ENCODE data around the gene BAZ2B. TPM values are rescaled to one million over a fixed set of nuclear protein-coding genes. Genes with fewer than 3 reads are reported as not detected.

Gene BAZ2B
- polyA plus RNA-seq, 1 donor from 2014 or later: 150 TPM

GRCh38 chr2:159449504-159450124, 166.7 kb downstream of the BAZ2B start:
- H4K20me1 ChIP-seq (ENCODE audit: insufficient read depth): no peaks in the 10 kb centered on the region
- H3K4me2 ChIP-seq (ENCODE audit: low read length): no peak overlapping the region
- no peak overlapping the region for H3K4me3 ChIP-seq (ENCODE audit: low read length)
- H3K9ac ChIP-seq (ENCODE audit: low read length): no peak overlapping the region
- no peak overlapping the region for H2AFZ ChIP-seq (ENCODE audit: low read depth, low read length)
- H3K79me2 ChIP-seq (replicated peaks; ENCODE audit: insufficient read depth, low read length): no peaks in the 10 kb centered on the region
- no peaks in the 10 kb centered on the region for H3K9me3 ChIP-seq (ENCODE audit: low read length)
- no peak for TF ChIP-seq REST (IDR thresholded peaks at IDR 0.05; ENCODE audit: borderline replicate concordance)
- TF ChIP-seq POLR2AphosphoS5 (IDR thresholded peaks at IDR 0.05): no peak
- TF ChIP-seq EP300 (conservative IDR thresholded peaks at IDR 0.05; ENCODE audit: poor library complexity, severe bottlenecking): no peak
- TF ChIP-seq RAD21 (conservative IDR thresholded peaks at IDR 0.05): no peak
- TF ChIP-seq TAF1 (IDR thresholded peaks at IDR 0.05; ENCODE audit: low read depth): no peak
- TF ChIP-seq MXI1 (conservative IDR thresholded peaks at IDR 0.05; ENCODE audit: poor library complexity, severe bottlenecking): no peak
- TF ChIP-seq, protein P1, sequence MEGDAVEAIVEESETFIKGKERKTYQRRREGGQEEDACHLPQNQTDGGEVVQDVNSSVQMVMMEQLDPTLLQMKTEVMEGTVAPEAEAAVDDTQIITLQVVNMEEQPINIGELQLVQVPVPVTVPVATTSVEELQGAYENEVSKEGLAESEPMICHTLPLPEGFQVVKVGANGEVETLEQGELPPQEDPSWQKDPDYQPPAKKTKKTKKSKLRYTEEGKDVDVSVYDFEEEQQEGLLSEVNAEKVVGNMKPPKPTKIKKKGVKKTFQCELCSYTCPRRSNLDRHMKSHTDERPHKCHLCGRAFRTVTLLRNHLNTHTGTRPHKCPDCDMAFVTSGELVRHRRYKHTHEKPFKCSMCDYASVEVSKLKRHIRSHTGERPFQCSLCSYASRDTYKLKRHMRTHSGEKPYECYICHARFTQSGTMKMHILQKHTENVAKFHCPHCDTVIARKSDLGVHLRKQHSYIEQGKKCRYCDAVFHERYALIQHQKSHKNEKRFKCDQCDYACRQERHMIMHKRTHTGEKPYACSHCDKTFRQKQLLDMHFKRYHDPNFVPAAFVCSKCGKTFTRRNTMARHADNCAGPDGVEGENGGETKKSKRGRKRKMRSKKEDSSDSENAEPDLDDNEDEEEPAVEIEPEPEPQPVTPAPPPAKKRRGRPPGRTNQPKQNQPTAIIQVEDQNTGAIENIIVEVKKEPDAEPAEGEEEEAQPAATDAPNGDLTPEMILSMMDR (IDR thresholded peaks at IDR 0.05; ENCODE audit: poor library complexity, severe bottlenecking): no peak
- TF ChIP-seq EZH2 (IDR thresholded peaks at IDR 0.05; ENCODE audit: borderline replicate concordance, insufficient read depth, low read length, poor library complexity, severe bottlenecking): no peak
- no peak for TF ChIP-seq SMC3 (conservative IDR thresholded peaks at IDR 0.05; ENCODE audit: poor library complexity)
- H3K27ac ChIP-seq (ENCODE audit: low read length): no peak overlapping the region
- H3K27me3 ChIP-seq (ENCODE audit: insufficient read depth, low read depth, low read length): no peaks in the 10 kb centered on the region
- peaks cover 11% of the 10 kb centered on the region for H3K36me3 ChIP-seq (ENCODE audit: insufficient read depth, low read length)
- no peaks in the 10 kb centered on the region for H3K9me2 ChIP-seq (ENCODE audit: insufficient read depth, low read length)
- no peaks in the 10 kb centered on the region for H3F3A ChIP-seq (ENCODE audit: insufficient read depth, low read length, poor library complexity, severe bottlenecking)

DNA sequence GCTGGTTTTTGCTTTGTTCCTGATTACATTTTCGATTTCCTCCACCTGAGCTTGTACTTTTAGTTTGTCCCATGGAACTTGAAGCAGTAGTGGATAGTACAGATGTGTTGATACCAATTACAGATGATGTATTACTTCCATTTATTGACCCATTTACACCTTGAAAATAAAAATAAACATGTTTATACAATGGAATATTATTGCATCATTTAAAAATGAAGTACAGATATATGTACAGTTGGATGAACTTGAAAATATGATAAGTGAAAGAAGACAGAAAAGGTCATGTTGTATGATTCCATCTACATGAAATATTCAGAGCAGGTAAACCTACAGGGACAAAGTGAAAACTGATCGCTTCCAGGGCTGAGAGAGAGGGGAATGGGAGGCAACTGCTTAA, 169.5 kb downstream of the BAZ2B start:
- Histone ChIP-seq H3K4me3 (ENCODE audit: low read length) (no peak overlapping the region), H2AFZ (ENCODE audit: low read depth, low read length) (no peak overlapping the region), H3K9ac (ENCODE audit: low read length) (no peak overlapping the region), H3K79me2 (replicated peaks; ENCODE audit: insufficient read depth, low read length) (no peaks in the 10 kb centered on the region), H4K20me1 (ENCODE audit: insufficient read depth) (no peaks in the 10 kb centered on the region), H3K36me3 (ENCODE audit: insufficient read depth, low read length) (peaks cover 16% of the 10 kb centered on the region), H3K27ac (ENCODE audit: low read length) (no peak overlapping the region), H3K4me2 (ENCODE audit: low read length) (no peak overlapping the region), H3K27me3 (ENCODE audit: insufficient read depth, low read depth, low read length) (no peaks in the 10 kb centered on the region), H3K9me2 (ENCODE audit: insufficient read depth, low read length) (no peaks in the 10 kb centered on the region), H3K9me3 (ENCODE audit: low read length) (no peaks in the 10 kb centered on the region), H3F3A (ENCODE audit: insufficient read depth, low read length, poor library complexity, severe bottlenecking) (no peaks in the 10 kb centered on the region)
- TF ChIP-seq MXI1 (conservative IDR thresholded peaks at IDR 0.05; ENCODE audit: poor library complexity, severe bottlenecking): no peak
- no peak for TF ChIP-seq POLR2AphosphoS5 (IDR thresholded peaks at IDR 0.05)
- TF ChIP-seq REST (IDR thresholded peaks at IDR 0.05; ENCODE audit: borderline replicate concordance): no peak
- TF ChIP-seq SMC3 (conservative IDR thresholded peaks at IDR 0.05; ENCODE audit: poor library complexity): no peak
- no peak for TF ChIP-seq EZH2 (IDR thresholded peaks at IDR 0.05; ENCODE audit: borderline replicate concordance, insufficient read depth, low read length, poor library complexity, severe bottlenecking)
- TF ChIP-seq, protein P1 (IDR thresholded peaks at IDR 0.05; ENCODE audit: poor library complexity, severe bottlenecking): no peak
- no peak for TF ChIP-seq EP300 (conservative IDR thresholded peaks at IDR 0.05; ENCODE audit: poor library complexity, severe bottlenecking)
- TF ChIP-seq RAD21 (conservative IDR thresholded peaks at IDR 0.05): no peak
- no peak for TF ChIP-seq TAF1 (IDR thresholded peaks at IDR 0.05; ENCODE audit: low read depth)
